Measurements from ENCODE around the gene PRSS56. TPM values are rescaled to one million over a fixed set of nuclear protein-coding genes. Genes with fewer than 3 reads are reported as not detected.

PRSS56 gene
- total and polyA plus RNA-seq, 2 of the 13 experiments (the other 11 are each of a cell fraction or from before 2014, with no cell fraction given): not detected

DNA sequence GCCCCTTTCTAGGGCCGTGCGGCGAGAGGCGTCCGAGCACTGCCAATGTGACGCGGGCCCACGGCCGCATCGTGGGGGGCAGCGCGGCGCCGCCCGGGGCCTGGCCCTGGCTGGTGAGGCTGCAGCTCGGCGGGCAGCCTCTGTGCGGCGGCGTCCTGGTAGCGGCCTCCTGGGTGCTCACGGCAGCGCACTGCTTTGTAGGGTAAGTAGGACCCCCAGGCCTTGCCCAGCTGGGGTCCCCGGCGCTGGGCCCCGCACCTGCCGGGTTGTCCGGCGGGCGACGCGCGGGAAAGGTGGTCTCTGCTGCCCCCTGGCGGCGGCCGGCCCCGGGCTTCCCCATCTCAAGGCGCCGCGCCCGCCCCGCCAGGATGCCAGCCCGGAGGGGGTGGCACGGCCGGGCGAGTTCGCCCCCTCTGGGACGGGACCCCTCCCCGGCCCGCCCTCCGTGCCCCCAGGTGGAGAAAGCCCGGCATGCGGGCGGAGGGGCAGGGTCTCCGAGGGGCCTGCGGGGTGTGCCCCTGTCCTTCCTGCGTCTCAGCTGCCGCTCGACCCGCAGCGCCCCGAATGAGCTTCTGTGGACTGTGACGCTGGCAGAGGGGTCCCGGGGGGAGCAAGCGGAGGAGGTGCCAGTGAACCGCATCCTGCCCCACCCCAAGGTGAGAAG lies 1.9 kb downstream of the PRSS56 start (continued):
- TF ChIP-seq HNRNPLL (IDR thresholded peaks at IDR 0.05; ENCODE audit: low read depth, low read length, poor library complexity, severe bottlenecking) (peak; percentile 7), HES4 (CRISPR knock-in tag; IDR thresholded peaks at IDR 0.05; ENCODE audit: borderline replicate concordance) (no peak), REXO4 (CRISPR knock-in tag; IDR thresholded peaks at IDR 0.05; ENCODE audit: borderline replicate concordance) (no peak), ZNF234 (CRISPR knock-in tag; conservative IDR thresholded peaks at IDR 0.05) (no peak), SKIL (CRISPR knock-in tag; IDR thresholded peaks at IDR 0.05; ENCODE audit: borderline replicate concordance) (no peak), ZSCAN22 (CRISPR knock-in tag; IDR thresholded peaks at IDR 0.05) (no peak)

DNA sequence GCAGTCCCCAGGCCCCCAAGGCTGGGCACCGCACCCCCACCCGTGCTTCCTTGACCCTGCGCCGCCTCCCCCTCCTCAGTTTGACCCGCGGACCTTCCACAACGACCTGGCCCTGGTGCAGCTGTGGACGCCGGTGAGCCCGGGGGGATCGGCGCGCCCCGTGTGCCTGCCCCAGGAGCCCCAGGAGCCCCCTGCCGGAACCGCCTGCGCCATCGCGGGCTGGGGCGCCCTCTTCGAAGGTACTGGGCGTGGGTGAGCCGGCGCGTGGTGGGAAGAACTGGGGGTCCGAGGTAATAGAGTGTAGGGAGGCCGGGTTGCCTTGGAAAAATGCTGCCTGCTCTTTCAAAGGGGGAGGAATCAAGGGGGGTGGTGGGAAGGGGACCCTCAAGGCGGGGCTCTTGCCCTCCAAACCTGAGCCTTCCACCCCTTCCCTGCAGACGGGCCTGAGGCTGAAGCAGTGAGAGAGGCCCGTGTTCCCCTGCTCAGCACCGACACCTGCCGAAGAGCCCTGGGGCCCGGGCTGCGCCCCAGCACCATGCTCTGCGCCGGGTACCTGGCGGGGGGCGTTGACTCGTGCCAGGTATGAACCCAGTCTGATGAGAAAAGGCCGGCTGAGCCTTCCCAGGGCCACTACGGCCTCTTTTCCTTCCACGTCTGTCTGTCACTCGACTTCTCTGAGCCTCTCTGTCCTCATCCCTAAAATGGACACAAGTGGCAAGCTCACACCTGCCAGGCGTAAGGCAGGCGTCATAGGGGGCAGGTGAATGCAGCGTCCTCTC lies 2.6 kb downstream of the PRSS56 start:
- Histone ChIP-seq H2AFZ (ENCODE audit: low read length) (no peak overlapping the region), H3K9me3 (ENCODE audit: low read length) (no peaks in the 10 kb centered on the region), H3K36me3 (replicated peaks in 1 of 2; ENCODE audit: control insufficient read depth in 1 of 2, insufficient read depth in 2 of 2, low read length in 2 of 2) (no peaks in the 10 kb centered on the region), H3K4me2 (ENCODE audit: low read depth, low read length) (0 out of 2 replicates have a peak overlapping the region, but pooled peaks have one; percentile 37), H3K4me1 (ENCODE audit: insufficient read depth, low read length) (peaks cover 35% of the 10 kb centered on the region), H3K79me2 (ENCODE audit: insufficient read depth, low read length) (no peaks in the 10 kb centered on the region), H4K20me1 (ENCODE audit: insufficient read depth, low read length) (no peaks in the 10 kb centered on the region), H3K4me3 (replicated peaks in 1 of 3; ENCODE audit: insufficient read depth in 1 of 3, low read depth in 2 of 3, low read length in 3 of 3) (peak overlapping the region in 2 of 3 experiments; percentile 50 to 73; a peak in 1 of 6 replicates), H3K27me3 (ENCODE audit: control insufficient read depth in 1 of 2, insufficient read depth in 2 of 2, low read length in 2 of 2) (peaks cover 30 to 85% of the 10 kb centered on the region in 2 experiments), H3K27ac (ENCODE audit: extremely low read length, insufficient read depth, low read length) (no peak overlapping the region), H3K9ac (ENCODE audit: insufficient read depth, low read depth, low read length) (no peak overlapping the region)
- 37% methylated on average over 38 of the region's 46 CpGs for WGBS (ENCODE audit: low lambda C conversion rate)
- BruUV-seq (replicated peaks): no TSS peak
- intact Hi-C loops (cut with micrococcal nuclease; ENCODE audit: unreplicated experiment) (loop anchor here (5.0 to 10.0 kb wide), 3 partner anchors 46 to 618 kb away; no protein-coding TSS in a partner anchor), in situ Hi-C loops (cut with HindIII; ENCODE audit: extremely low pct_ligation_motif_present, low pct_unique_long_range_greater_than_20kb) (no loop called here)
- no peak for DNase-seq (ENCODE audit: low spot score)
- no peak for ATAC-seq
- FAIRE-seq: no peak
- ChIA-PET POLR2A (interaction anchor here (1.0 kb wide), 1 partner anchor 28 kb away, joined by 4 read pairs; the partner anchor contains the start of genes EIF4E2 and TIGD1), CTCF (ENCODE audit: low intra/inter-chr PET ratio, low total read pairs) (interaction anchor here (1.1 to 1.5 kb wide), 2 partner anchors 43 to 82 kb away, joined by 3 to 6 read pairs; no protein-coding TSS in a partner anchor)
- TF ChIP-seq ZNF431 (CRISPR knock-in tag; IDR thresholded peaks at IDR 0.05; ENCODE audit: borderline replicate concordance, low read depth): no peak
- TF ChIP-seq ARID4A (CRISPR knock-in tag; IDR thresholded peaks at IDR 0.05; ENCODE audit: borderline replicate concordance): 0 out of 2 replicates have a peak, but pooled peaks have one; percentile 0
- no peak for TF ChIP-seq PHF5A (CRISPR knock-in tag; IDR thresholded peaks at IDR 0.05; ENCODE audit: low read depth, unreplicated experiment)
- TF ChIP-seq RNF219 (CRISPR knock-in tag; IDR thresholded peaks at IDR 0.05): no peak
- no peak for TF ChIP-seq MED13 (CRISPR knock-in tag; IDR thresholded peaks at IDR 0.05)

All from HepG2 (cell line).